ENCODE measurements around the gene TP73. TPM values are rescaled to one million over a fixed set of nuclear protein-coding genes. Genes with fewer than 3 reads are reported as not detected.
A peak's percentile ranks its signal among the peaks of the same experiment; 100 is the strongest.
"Not testable (repeated sequence)": the region's sequence is repeated elsewhere in the genome, so short reads cannot be mapped to it uniquely, and the experiment has no call there.

The TP73 gene
- total RNA-seq, 1 donor = not detected

DNA sequence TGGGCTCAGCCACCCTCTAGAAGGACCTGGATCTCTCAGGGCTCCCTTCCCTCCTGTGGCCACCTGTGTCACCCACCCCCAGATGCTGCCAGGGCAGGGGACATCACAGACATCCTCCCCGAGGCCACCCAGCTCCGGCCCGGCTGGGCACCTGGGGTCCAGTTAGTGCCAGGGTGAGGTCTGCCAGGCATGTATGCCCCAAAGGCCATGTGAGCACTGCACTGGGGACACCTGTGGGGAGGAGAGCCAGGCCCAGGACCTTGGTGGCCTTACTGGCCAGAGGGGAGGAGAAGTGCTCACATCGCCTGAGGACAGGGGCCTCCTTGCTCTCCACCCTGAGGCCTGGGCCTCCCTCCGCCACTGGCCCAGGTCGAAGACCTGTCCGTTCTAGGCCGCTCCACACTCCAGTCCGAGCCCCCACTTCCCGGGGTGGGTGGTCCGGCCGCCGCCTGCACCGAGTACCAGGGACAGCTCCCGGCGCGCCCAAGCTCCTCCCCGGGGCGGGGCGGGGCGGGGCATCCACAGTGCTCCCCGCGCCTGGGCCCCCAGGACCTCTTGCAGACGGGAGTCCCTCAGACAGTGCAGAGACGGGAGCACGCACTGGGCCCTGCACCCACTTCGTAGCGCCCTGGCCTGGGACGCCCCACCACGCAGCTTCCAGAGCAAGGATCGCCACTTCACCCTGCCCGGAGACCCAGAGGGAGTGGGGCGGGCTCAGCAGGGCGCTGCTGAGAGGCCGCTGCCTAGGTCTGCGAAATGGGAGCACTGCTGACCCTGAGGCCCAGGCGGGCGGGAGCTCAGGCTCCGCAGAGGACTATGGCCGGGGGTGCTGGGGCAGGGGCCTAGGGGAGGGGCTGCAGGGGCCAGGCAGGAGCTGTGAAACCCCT is 65.6 kb downstream of the TP73 start:
- H3K4me3 ChIP-seq (ENCODE audit: low read depth, low read length) = no peak overlapping the region
- TF ChIP-seq, protein P1, sequence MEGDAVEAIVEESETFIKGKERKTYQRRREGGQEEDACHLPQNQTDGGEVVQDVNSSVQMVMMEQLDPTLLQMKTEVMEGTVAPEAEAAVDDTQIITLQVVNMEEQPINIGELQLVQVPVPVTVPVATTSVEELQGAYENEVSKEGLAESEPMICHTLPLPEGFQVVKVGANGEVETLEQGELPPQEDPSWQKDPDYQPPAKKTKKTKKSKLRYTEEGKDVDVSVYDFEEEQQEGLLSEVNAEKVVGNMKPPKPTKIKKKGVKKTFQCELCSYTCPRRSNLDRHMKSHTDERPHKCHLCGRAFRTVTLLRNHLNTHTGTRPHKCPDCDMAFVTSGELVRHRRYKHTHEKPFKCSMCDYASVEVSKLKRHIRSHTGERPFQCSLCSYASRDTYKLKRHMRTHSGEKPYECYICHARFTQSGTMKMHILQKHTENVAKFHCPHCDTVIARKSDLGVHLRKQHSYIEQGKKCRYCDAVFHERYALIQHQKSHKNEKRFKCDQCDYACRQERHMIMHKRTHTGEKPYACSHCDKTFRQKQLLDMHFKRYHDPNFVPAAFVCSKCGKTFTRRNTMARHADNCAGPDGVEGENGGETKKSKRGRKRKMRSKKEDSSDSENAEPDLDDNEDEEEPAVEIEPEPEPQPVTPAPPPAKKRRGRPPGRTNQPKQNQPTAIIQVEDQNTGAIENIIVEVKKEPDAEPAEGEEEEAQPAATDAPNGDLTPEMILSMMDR (IDR thresholded peaks at IDR 0.05; ENCODE audit: insufficient read depth, low read depth, low read length) = no peak
- DNase-seq (ENCODE audit: low read depth) = no peak

DNA sequence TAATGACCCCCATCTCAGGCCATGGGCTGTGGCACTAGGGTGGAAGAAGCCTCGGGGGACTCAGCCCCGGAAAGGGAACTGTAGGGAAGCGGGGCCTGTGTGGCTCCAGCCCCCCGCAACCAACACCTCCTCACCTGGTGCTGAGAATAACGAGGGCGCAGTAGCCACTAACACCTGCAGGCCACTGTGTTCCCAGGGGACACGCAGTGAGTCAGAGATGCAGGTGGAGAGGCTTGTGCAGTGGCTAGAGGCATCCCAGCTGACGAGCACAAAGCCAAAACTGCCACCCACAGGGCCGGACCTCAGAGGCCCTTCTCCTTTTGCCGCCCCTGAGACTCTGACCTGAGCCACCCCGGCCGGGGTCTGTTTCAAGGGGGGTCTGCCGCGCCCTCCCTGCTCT is 66.4 kb downstream of the TP73 start:
- H3K4me3 ChIP-seq (ENCODE audit: low read depth, low read length) = no peak overlapping the region
- TF ChIP-seq, protein P1 (IDR thresholded peaks at IDR 0.05; ENCODE audit: insufficient read depth, low read depth, low read length) = no peak
- DNase-seq (ENCODE audit: low read depth) = no peak

DNA sequence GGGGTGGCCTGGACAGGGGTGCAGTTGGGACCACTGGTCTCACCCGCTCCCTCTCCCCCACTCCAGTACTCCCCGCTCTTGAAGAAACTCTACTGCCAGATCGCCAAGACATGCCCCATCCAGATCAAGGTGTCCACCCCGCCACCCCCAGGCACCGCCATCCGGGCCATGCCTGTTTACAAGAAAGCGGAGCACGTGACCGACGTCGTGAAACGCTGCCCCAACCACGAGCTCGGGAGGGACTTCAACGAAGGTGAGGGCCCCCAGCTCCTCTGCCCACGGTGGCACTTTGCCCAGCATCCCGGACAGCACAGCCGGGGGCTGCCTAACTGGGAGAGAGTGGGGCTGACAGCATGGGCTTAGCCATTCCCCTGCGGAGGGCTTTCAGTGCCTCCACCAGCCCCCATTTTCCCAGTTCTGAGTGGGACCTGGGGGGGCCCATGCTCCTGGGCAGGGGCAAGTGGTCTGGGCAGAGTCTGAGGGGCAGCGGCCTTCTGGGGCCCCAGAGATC is 69.7 kb downstream of the TP73 start:
- TF ChIP-seq, protein P1 (IDR thresholded peaks at IDR 0.05; ENCODE audit: insufficient read depth, low read depth, low read length) = no peak
- no peak for DNase-seq (ENCODE audit: low read depth)
- H3K4me3 ChIP-seq (ENCODE audit: low read depth, low read length) = no peak overlapping the region

DNA sequence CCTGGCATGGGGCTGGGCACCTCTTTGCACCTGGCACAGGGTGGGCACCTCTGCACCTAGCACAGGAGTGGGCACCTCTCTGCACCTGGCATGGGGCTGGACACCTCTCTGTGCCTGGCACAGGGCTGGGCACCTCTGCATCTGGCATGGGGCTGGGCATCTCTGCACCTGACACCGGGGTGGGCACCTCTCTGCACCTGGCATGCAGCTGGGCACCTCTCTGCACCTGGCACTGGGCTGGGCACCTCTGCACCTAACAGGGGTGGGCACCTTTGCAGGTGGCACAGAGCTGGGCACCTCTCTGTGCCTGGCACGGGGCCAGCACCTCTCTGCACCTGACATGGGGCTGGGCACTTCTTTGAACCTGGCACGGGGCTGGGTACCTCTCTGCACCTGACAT is 70.5 kb downstream of the TP73 start:
- no peak for DNase-seq (ENCODE audit: low read depth)
- no peak overlapping the region for H3K4me3 ChIP-seq (ENCODE audit: low read depth, low read length)
- TF ChIP-seq, protein P1 (IDR thresholded peaks at IDR 0.05; ENCODE audit: insufficient read depth, low read depth, low read length) = no peak

DNA sequence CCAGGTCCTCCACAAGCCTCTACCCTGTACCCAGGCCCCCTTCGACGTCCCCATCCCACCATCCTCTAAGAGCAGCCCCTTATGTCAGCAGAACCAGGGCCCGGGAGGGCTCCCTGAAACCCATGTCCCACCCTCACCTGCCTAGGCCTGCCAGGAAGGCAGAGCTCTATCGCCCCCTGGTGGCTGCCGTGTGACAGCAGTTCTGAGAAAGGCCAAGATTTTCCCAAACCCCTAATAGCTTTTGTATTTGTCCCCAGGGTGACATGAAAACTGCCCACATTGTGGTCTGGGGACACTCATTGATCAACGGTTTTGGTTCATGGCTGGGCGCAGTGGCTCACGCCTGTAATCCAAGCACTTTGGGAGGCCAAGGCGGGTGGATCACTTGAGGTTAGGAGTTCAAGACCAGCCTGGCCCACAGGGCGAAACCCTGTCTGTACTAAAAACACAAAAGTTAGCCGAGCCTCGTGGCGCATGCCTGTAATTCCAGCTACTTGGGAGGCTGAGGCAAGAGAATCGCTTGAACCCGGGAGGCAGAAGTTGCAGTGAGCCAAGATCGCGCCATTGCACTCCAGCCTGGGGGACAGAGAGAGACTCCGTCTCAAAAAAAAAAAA is 72.2 kb downstream of the TP73 start:
- not testable (repeated sequence) for H3K4me3 ChIP-seq (ENCODE audit: low read depth, low read length)
- DNase-seq (ENCODE audit: low read depth) = peak; percentile 59
- TF ChIP-seq, protein P1 (IDR thresholded peaks at IDR 0.05; ENCODE audit: insufficient read depth, low read depth, low read length) = peak; percentile 96

DNA sequence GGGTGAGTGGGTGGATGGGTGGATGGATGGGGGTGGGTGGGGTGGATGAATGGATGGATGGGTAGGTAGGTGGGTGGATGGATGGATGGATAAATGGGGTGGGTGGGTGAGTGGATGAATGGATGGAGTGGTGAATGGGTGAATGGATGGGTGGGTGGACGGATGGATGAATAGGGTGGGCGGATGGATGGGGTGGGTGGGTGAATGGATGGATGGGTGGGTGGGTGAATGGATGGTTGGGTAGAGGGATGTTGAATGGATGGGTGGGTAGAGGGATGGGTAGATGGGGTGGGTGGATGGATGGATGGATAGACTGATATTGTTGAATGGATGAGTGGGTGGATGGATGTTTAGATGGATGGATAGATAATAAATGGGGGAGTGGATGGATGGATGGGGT is 73.0 kb downstream of the TP73 start:
- DNase-seq (ENCODE audit: low read depth) = no peak
- no peak overlapping the region for H3K4me3 ChIP-seq (ENCODE audit: low read depth, low read length)
- TF ChIP-seq, protein P1 (IDR thresholded peaks at IDR 0.05; ENCODE audit: insufficient read depth, low read depth, low read length) = no peak
